IPS-15b (cell line): ENCODE results near the gene CABP7.
"Not testable (repeated sequence)": the region's sequence is repeated elsewhere in the genome, so short reads cannot be mapped to it uniquely, and the experiment has no call there.

Source experiments
- H3K27me3 ChIP-seq: one replicate; pipeline ENCODE4 v1.6.1; 2013; ENCODE audit warnings: low read length; ENCODE audit not compliant: control insufficient read depth, insufficient read depth
- H3K36me3 ChIP-seq: one replicate; pipeline ENCODE4 v1.6.1; 2013; ENCODE audit warnings: low read length; ENCODE audit not compliant: control insufficient read depth, insufficient read depth
- H3K4me1 ChIP-seq: one replicate; pipeline ENCODE4 v1.6.1; 2013; ENCODE audit warnings: mild to moderate bottlenecking, low read length; ENCODE audit not compliant: control insufficient read depth, insufficient read depth
- H3K4me3 ChIP-seq: one replicate; pipeline ENCODE4 v1.5.1; 2013; ENCODE audit warnings: low read depth, low read length
- H3K9ac ChIP-seq: one replicate; pipeline ENCODE4 v1.6.1; 2013; ENCODE audit warnings: low read depth, mild to moderate bottlenecking, low read length
- H3K9me3 ChIP-seq: one replicate; pipeline ENCODE4 v1.6.1; 2013; ENCODE audit warnings: mild to moderate bottlenecking, low read length; ENCODE audit not compliant: control insufficient read depth, insufficient read depth

CABP7 gene

GRCh38 chr22:29740216-29740615 lies 20.4 kb downstream of the CABP7 start:
- no peak overlapping the region for H3K4me3 ChIP-seq
- no peak overlapping the region for H3K9ac ChIP-seq
- H3K9me3 ChIP-seq: no peaks in the 10 kb centered on the region
- H3K4me1 ChIP-seq: peaks cover under 1% of the 10 kb centered on the region
- H3K27me3 ChIP-seq: no peaks in the 10 kb centered on the region
- no peaks in the 10 kb centered on the region for H3K36me3 ChIP-seq

- Histone ChIP-seq H3K9ac (no peak overlapping the region), H3K4me3 (no peak overlapping the region), H3K9me3 (no peaks in the 10 kb centered on the region), H3K36me3 (no peaks in the 10 kb centered on the region), H3K4me1 (no peaks in the 10 kb centered on the region), H3K27me3 (no peaks in the 10 kb centered on the region)
Observed at GRCh38 chr22:29741926-29742325, 22.1 kb downstream of the CABP7 start.

GRCh38 chr22:29742326-29742725 lies 22.5 kb downstream of the CABP7 start:
- Histone ChIP-seq H3K9me3 (no peaks in the 10 kb centered on the region), H3K4me3 (no peak overlapping the region), H3K9ac (no peak overlapping the region), H3K27me3 (no peaks in the 10 kb centered on the region), H3K4me1 (no peaks in the 10 kb centered on the region), H3K36me3 (no peaks in the 10 kb centered on the region)

GRCh38 chr22:29744902-29745301 lies 25.1 kb downstream of the CABP7 start:
- no peaks in the 10 kb centered on the region for H3K4me1 ChIP-seq
- H3K27me3 ChIP-seq: no peaks in the 10 kb centered on the region
- H3K9me3 ChIP-seq: no peaks in the 10 kb centered on the region
- peaks cover 3% of the 10 kb centered on the region for H3K36me3 ChIP-seq
- H3K9ac ChIP-seq: no peak overlapping the region
- H3K4me3 ChIP-seq: no peak overlapping the region

DNA sequence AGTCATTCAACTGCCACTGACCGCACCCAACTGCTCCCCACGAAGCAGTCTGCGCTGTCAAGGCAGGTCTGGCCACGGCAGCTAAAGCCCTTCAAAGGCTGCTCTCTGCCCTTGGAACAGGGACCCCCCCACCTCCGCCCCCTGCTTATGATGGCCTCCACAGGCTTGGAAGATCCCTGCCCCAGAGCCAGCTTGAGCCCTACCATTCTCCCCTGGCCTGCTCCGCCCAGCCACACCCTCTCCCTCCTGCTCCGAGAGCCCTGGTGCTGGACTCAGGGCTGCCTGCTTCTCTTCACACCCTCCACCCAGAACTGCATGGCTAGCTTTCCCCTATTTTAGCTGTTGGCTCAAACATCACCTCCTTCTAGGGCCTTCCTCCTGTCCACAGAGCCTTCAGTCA lies 28.0 kb downstream of the CABP7 start:
- Histone ChIP-seq H3K9me3 (no peaks in the 10 kb centered on the region), H3K36me3 (peaks cover 3% of the 10 kb centered on the region), H3K4me1 (no peaks in the 10 kb centered on the region), H3K9ac (no peak overlapping the region), H3K27me3 (no peaks in the 10 kb centered on the region), H3K4me3 (no peak overlapping the region)

DNA sequence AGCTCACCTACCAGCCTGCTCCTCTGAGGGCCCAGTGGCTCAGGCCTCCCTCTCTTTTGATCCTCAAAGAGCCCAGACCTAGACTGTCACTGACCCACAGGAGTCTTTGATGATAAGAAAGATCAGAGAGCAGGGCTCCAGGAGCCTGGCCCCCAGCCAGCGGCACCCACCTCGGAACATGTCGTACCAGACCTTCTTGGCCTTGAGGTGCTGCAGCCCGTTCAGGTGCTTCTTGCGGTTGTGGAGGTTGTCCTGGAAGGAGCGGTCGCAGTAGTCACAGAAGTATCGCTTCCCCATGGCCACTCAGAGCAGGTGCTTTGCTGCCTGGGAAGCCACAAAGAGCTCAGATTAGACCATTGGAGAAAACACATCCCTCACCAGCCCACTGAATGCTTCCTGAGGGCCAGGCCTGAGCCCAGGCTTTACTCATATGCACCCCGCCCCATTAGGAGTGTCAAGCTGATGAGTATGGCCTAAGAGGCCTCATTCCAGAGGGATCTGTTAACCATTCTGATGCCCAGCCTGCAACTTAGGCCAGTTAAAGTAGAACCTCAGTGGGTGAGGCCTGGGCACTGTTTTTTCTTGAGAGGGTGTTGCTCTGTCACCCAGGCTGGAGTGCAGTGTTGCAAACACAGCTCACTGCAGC lies 28.6 kb downstream of the CABP7 start:
- Histone ChIP-seq H3K4me1 (no peaks in the 10 kb centered on the region), H3K27me3 (no peaks in the 10 kb centered on the region), H3K4me3 (no peak overlapping the region), H3K36me3 (peaks cover 3% of the 10 kb centered on the region), H3K9ac (no peak overlapping the region), H3K9me3 (no peaks in the 10 kb centered on the region)

DNA sequence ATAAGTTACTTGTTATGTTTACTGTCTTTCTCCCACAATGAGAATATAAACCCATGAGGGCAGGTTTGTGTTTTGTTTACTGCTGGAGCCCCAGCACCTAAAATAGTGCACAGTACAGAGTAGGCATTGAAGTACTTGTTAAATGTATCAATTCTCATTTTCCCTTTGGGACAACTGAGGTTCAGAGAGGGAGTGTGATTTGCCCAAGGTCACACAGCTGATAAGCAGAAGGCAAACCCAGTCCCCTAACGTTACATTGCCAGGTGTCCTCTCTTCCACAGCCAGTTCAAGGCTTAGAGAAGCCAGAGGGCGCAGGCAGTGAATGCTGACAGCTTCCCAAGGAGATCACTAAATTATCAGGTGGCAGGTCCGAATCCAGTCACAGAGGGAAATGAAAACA lies 30.2 kb downstream of the CABP7 start:
- no peaks in the 10 kb centered on the region for H3K4me1 ChIP-seq
- H3K9me3 ChIP-seq: no peaks in the 10 kb centered on the region
- H3K9ac ChIP-seq: no peak overlapping the region
- H3K4me3 ChIP-seq: no peak overlapping the region
- H3K36me3 ChIP-seq: peaks cover 3% of the 10 kb centered on the region
- H3K27me3 ChIP-seq: no peaks in the 10 kb centered on the region

DNA sequence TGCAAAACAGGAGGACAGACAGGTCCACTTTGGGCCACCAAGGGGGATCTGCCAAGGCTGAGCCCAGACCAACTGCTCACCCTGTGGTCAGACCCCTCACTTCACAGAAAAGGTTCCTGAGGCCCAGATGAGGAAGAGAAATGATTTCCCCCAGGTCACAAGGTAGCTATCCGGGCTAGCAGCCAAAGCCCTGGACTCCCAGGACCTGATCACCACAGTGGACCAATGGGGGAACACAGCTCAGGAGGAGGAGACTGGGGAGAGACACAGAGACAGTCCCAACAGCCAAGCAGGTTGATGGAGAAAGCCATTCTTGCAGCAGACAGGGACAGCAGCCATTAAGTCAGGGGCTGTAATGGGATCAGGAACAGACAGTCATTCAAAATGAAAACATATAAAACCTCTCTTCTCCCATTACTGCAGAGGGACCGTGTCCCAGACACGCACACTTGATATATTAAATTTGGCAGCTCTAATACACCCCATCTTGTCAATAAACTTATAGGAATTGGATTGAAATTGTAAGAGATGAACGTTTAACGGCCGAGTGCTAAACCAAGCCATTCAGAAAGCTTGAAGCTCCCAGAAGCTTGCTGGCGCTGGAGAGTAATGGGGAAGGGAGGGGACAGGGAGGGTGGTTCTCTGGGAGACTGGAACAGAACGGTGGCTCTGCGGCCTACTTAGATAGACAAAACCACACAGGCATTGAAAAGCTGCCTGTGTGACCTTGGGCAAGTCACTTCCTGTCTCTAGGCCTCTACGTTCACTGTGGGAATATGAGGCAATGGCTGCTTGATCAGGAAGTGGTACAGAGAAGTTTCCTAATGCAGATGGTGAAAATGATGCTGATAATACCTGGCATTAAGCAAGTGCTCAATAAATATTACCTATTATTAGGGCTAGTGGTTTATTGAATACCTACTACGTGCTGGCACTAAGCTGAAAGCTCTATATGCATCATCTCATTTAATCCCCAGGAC lies 31.0 kb downstream of the CABP7 start:
- no peaks in the 10 kb centered on the region for H3K9me3 ChIP-seq
- peaks cover 3% of the 10 kb centered on the region for H3K36me3 ChIP-seq
- H3K9ac ChIP-seq: no peak overlapping the region
- no peaks in the 10 kb centered on the region for H3K27me3 ChIP-seq
- H3K4me3 ChIP-seq: no peak overlapping the region
- H3K4me1 ChIP-seq: no peaks in the 10 kb centered on the region

- H3K36me3 ChIP-seq: peaks cover 3% of the 10 kb centered on the region
- no peaks in the 10 kb centered on the region for H3K9me3 ChIP-seq
- H3K4me1 ChIP-seq: no peaks in the 10 kb centered on the region
- H3K9ac ChIP-seq: no peak overlapping the region
- H3K4me3 ChIP-seq: no peak overlapping the region
- no peaks in the 10 kb centered on the region for H3K27me3 ChIP-seq
Observed at GRCh38 chr22:29751669-29752068, 31.9 kb downstream of the CABP7 start.

GRCh38 chr22:29753808-29754657 lies 34.2 kb downstream of the CABP7 start:
- Histone ChIP-seq H3K36me3 (no peaks in the 10 kb centered on the region), H3K9ac (no peak overlapping the region), H3K4me3 (no peak overlapping the region), H3K9me3 (no peaks in the 10 kb centered on the region), H3K4me1 (no peaks in the 10 kb centered on the region), H3K27me3 (no peaks in the 10 kb centered on the region)

DNA sequence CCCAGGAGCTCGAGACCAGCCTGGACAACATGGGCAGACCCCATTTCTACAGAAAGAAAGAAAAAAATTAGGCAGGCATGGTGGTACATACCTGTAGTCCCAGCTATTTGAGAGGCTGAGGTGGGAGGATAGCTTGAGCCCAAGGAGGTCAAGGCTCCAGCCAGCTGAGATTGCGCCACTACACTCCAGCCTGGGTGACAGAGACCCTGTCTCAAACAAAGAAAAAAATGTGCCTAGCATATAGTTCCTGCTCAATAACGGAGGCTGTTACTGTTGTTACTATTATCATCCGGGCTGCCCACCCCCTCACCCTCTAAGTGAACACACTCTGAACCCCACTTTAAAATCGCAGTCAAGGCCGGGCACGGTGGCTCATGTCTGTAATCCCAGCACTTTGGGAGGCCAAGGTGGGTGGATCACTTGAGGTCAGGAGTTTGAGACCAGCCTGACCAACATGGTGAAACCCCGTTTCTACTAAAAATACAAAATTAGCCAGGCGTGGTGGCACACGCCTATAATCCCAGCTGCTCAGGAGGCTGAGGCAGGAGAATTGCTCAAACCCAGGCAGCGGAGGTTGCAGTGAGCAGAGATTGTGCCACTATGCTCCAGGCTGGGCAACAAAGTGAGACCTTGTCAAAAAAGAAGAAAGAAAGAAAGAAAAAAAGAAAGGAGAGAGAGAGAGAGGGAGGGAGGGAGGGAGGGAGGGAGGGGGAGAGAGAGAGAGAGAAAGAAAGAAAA lies 35.0 kb downstream of the CABP7 start:
- not testable (repeated sequence) for H3K27me3 ChIP-seq, H3K4me3 ChIP-seq, H3K9ac ChIP-seq, H3K4me1 ChIP-seq, H3K9me3 ChIP-seq, H3K36me3 ChIP-seq
